ENCODE data around the gene KCNN2.

DNA sequence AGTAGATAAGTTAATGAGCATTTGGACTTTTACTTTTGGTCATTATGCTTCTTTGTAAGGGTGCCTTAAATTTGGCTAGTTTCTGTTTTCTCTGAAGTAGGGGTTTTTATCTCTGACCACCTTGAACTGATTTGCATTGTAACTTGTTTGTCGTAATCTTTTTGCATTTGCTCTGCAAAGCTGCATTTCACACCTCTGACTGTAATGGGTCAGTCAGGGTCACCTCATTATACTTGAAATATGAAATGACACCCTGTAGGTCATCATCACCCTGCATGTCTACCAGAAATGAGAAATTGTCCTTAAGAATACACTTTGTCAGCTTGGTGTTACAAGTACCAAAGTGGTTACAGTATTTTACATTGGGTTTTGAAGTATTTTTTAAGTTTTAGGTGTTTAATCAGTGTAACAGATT lies 74.0 kb downstream of the KCNN2 start:
- TF ChIP-seq, protein P1, sequence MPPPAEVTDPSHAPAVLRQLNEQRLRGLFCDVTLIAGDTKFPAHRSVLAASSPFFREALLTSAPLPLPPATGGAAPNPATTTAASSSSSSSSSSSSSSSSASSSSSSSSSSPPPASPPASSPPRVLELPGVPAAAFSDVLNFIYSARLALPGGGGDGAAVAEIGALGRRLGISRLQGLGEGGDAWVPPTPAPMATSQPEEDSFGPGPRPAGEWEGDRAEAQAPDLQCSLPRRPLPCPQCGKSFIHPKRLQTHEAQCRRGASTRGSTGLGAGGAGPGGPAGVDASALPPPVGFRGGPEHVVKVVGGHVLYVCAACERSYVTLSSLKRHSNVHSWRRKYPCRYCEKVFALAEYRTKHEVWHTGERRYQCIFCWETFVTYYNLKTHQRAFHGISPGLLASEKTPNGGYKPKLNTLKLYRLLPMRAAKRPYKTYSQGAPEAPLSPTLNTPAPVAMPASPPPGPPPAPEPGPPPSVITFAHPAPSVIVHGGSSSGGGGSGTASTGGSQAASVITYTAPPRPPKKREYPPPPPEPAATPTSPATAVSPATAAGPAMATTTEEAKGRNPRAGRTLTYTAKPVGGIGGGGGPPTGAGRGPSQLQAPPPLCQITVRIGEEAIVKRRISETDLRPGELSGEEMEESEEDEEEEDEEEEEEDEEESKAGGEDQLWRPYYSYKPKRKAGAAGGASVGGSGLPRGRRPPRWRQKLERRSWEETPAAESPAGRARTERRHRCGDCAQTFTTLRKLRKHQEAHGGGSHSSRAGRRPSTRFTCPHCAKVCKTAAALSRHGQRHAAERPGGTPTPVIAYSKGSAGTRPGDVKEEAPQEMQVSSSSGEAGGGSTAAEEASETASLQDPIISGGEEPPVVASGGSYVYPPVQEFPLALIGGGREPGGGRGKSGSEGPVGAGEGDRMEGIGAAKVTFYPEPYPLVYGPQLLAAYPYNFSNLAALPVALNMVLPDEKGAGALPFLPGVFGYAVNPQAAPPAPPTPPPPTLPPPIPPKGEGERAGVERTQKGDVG (CRISPR knock-in tag; IDR thresholded peaks at IDR 0.05), result no peak
- TF ChIP-seq TAF1 (IDR thresholded peaks at IDR 0.05; ENCODE audit: borderline replicate concordance, low read depth, low read length) (no peak), CTCF (IDR thresholded peaks at IDR 0.05 in 2 of 3, conservative IDR thresholded peaks at IDR 0.05 in 1 of 3; ENCODE audit: control insufficient read depth in 2 of 3, extremely low read depth in 1 of 3, insufficient read depth in 1 of 3, low read depth in 3 of 3, low read length in 3 of 3) (no peak), POLR2AphosphoS2 (IDR thresholded peaks at IDR 0.05; ENCODE audit: low read depth, low read length) (no peak), EP300 (IDR thresholded peaks at IDR 0.05; ENCODE audit: borderline replicate concordance in 1 of 2, control insufficient read depth in 1 of 2, low read depth in 2 of 2, low read length in 2 of 2) (peak; percentile 69 to 82; a peak in 2 of 4 replicates), PRDM15 (CRISPR knock-in tag; IDR thresholded peaks at IDR 0.05) (no peak), ZZZ3 (IDR thresholded peaks at IDR 0.05; ENCODE audit: control insufficient read depth, insufficient read length, low read depth) (no peak), BACH1 (IDR thresholded peaks at IDR 0.05; ENCODE audit: borderline replicate concordance) (no peak), MYB (IDR thresholded peaks at IDR 0.05; ENCODE audit: borderline replicate concordance, low read depth, low read length) (no peak), JUNB (IDR thresholded peaks at IDR 0.05) (no peak), SMC3 (IDR thresholded peaks at IDR 0.05; ENCODE audit: borderline replicate concordance, low read length) (no peak), TCF12 (IDR thresholded peaks at IDR 0.05; ENCODE audit: low read depth, low read length) (no peak)
- TF ChIP-seq, protein P2, sequence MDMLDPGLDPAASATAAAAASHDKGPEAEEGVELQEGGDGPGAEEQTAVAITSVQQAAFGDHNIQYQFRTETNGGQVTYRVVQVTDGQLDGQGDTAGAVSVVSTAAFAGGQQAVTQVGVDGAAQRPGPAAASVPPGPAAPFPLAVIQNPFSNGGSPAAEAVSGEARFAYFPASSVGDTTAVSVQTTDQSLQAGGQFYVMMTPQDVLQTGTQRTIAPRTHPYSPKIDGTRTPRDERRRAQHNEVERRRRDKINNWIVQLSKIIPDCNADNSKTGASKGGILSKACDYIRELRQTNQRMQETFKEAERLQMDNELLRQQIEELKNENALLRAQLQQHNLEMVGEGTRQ (IDR thresholded peaks at IDR 0.05; ENCODE audit: borderline replicate concordance, low read depth, low read length), result no peak
